HUES48 (cell line): ENCODE data around the gene SNX6.
"Not testable (repeated sequence)": the region's sequence is repeated elsewhere in the genome, so short reads cannot be mapped to it uniquely, and the experiment has no call there.

ENCODE experiments used
- H3K27ac ChIP-seq: one replicate; pipeline ENCODE4 v1.7.0; 2013; ENCODE audit warnings: low read depth, low read length, inconsistent platforms
- H3K27me3 ChIP-seq: 2 replicates; pipeline ENCODE4 v1.6.1; 2013; ENCODE audit warnings: mild to moderate bottlenecking, low read length; ENCODE audit not compliant: control insufficient read depth, insufficient read depth
- H3K36me3 ChIP-seq: 2 replicates; pipeline ENCODE4 v1.6.1; 2013; ENCODE audit warnings: low read length; ENCODE audit not compliant: control insufficient read depth, insufficient read depth
- H3K4me1 ChIP-seq: 2 replicates; pipeline ENCODE4 v1.6.1; 2013; ENCODE audit warnings: mild to moderate bottlenecking, low read length; ENCODE audit not compliant: control insufficient read depth, insufficient read depth
- H3K4me3 ChIP-seq: 2 replicates; pipeline ENCODE4 v1.5.1; 2013; ENCODE audit warnings: mild to moderate bottlenecking, low read depth, low read length
- H3K9ac ChIP-seq: 2 replicates; pipeline ENCODE4 v1.6.1; 2013; ENCODE audit warnings: mild to moderate bottlenecking, low read depth, low read length, moderate library complexity
- H3K9me3 ChIP-seq: 2 replicates; pipeline ENCODE4 v1.6.1; 2013; ENCODE audit warnings: low read length; ENCODE audit not compliant: control insufficient read depth, insufficient read depth

The SNX6 gene

DNA sequence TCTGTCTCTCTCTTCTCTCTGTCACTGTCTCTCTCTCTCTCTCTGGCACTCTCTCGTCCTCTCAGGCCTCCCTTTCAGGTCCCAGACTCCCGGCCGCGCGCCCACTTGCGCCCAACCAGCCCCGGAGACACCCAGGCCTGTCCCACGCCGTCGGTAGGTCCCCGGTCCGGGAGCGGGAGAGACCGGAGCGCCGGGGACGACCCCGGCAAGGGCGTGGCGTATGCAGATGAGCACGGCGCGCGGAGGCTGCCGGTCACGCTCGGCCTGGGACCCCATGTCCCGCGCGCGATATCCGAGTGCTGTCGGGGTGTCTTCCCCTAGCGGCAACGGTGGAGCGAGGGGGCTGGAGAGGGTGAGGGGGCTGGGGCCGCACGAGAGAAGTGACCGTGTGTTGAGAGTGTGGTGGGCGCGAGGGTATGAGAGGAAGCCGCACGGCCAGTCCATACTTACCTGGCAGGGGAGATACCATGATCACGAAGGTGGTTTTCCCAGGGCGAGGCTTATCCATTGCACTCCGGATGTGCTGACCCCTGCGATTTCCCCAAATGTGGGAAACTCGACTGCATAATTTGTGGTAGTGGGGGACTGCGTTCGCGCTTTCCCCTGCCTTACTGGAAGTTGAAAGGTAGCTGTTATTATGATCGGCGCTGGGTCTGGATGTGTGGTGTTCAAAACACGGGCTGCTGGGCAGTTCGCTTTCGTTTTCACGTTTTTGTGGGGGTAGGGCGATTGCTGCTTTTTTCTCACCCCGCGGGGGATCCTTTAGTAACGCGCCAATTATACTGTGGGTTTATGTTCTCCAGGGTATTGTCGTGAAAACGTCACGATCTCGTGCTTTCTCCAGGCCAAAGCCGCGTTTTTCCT, 83.4 kb downstream of the SNX6 start:
- H3K9ac ChIP-seq, H3K4me3 ChIP-seq, H3K27me3 ChIP-seq, H3K27ac ChIP-seq, H3K9me3 ChIP-seq, H3K36me3 ChIP-seq, H3K4me1 ChIP-seq: not testable (repeated sequence)

DNA sequence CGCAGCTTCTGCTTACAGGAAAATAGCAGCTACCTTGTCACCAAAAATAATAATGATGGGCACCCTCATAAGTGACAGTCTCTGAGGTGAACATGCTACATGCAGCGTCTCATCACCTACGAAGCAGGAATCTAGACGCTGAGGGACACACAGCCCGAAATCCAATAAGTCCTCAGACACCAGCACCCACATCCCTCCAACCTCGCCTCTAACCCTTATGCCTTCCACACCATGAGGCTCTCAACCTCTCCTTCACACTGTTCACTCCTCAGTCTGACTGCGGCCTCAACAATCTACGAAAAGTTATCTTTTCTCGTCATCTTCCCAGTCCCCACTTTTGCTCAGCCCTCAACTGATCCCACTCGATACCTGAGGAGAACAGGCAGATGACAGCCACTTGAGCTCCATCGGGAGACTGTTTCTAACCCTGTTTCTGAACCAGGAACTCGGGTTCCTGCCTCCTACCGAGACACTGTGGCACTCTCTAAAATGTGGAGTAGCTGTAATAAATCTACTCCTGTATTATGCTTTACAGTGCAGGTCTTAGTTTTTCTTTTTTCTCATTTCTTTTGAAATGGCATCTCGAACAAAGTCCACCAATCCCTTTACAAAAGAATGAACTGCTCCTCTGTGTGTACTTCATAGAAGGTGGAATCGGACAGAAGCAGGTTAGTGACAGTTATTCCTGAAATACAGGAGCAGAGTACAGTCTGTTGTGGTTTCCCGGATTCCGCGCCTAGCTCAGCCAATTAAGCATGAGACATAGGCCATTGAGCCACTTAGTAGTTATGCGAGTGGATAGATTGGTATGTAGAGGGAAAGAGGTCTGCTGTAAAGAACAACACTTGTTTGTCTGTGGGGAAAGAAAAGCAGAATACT, 89.5 kb downstream of the SNX6 start:
- not testable (repeated sequence) for H3K27me3 ChIP-seq, H3K9me3 ChIP-seq, H3K4me1 ChIP-seq, H3K27ac ChIP-seq
- H3K36me3 ChIP-seq: peaks cover 13% of the 10 kb centered on the region
- H3K4me3 ChIP-seq: peak overlapping the region; percentile 79
- H3K9ac ChIP-seq: peak overlapping the region; percentile 25; the same call in 1 of the 2 replicates

DNA sequence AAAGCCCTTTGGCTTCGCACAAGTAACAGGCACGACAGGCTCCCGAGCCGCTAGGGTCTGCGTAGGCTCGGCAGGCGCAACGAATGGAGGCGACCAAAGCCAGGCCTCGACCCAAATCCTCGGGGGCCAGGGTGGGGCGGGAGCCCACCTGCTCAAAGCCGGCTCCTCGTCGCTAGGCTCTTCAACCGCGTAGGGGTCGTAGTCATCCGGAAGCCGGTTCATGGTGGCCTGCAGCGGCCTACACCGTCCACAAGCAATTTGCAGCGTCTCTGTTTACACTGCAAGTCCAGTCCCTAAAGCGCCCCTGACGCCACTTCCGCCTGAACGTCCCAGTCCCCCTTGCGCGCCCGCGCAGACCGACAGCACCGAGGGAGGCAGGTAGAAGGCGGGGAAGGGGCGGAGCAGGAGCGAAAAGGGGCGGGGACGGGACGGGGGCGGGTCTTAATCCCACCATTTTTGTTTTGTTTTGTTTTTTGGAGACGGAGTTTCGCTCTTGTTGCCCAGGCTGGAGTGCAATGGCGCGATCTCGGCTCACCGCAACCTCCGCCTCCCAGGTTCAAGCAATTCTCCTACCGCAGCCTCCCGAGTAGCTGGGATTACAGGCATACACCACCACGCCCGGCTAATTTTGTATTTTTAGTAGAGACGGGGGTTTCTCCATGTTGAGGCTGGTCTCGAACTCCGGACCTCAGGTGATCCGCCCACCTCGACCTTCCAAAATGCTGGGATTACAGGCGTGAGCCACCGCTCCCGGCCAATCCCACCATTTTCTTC, 90.4 kb downstream of the SNX6 start, which contains the start of gene EAPP:
Gene EAPP (minus strand): TSS at position 295 of the 774 bp plus-strand sequence. CDS start 73 bp downstream, at position 222.
- Histone ChIP-seq H3K9ac (peak within 1 kb of the TSS; percentile 81), H3K4me1 (no peaks in the 10 kb centered on the region), H3K9me3 (no peaks in the 10 kb centered on the region), H3K27ac (peak within 1 kb of the TSS; percentile 98), H3K27me3 (no peaks in the 10 kb centered on the region), H3K4me3 (peak within 1 kb of the TSS; percentile 79), H3K36me3 (peaks cover 14% of the 10 kb centered on the region)

DNA sequence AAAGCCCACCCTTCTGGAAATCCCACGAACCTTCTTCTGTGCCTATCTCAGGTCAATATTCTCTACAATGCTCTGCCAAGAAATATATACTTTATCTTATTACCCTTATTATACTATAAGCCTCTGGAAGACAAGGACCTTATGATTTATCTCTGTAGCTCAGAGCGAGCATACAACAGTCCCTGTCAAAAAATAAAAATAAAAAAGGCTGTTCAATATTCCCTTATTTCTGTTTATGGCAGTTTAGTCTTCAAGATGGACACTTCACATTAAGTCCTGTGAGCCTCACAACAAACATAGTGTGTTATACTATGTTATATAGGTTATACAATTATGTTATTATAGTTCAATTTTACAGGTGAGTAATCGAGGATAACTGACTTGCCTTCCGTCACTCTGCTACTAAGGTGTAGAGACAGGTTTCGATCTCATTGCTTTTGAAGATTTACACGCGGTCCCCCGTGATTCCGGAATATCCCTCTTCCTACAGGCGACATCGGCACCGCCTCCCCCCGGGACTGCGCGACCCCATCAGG, 91.0 kb downstream of the SNX6 start:
- Histone ChIP-seq H3K4me1 (no peaks in the 10 kb centered on the region), H3K4me3 (peak overlapping the region; percentile 79), H3K9ac (peak overlapping the region; percentile 81), H3K36me3 (peaks cover 19% of the 10 kb centered on the region), H3K27me3 (no peaks in the 10 kb centered on the region), H3K9me3 (no peaks in the 10 kb centered on the region), H3K27ac (peak overlapping the region; percentile 98)

DNA sequence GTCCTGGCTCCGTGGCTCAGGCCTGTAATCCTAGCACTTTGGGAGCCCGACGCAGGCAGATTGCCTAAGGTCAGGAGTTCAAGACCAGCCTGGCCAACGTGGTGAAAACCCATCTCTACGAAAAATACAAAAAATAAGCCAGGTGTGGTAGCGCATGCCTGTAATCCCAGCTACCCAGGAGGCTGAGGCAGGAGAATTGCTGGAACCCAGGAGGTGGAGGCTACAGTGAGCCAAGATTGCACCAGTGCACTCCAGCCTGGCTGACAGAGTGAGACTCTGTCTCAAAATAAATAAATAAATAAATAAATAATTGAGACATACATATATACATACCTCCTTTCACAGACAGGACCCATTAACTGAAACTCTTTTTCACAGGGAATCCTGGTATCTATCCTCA, 91.9 kb downstream of the SNX6 start:
- H3K27me3 ChIP-seq, H3K27ac ChIP-seq, H3K9me3 ChIP-seq, H3K4me1 ChIP-seq, H3K9ac ChIP-seq: not testable (repeated sequence)
- peak overlapping the region; percentile 79 for H3K4me3 ChIP-seq
- peaks cover 28% of the 10 kb centered on the region for H3K36me3 ChIP-seq

DNA sequence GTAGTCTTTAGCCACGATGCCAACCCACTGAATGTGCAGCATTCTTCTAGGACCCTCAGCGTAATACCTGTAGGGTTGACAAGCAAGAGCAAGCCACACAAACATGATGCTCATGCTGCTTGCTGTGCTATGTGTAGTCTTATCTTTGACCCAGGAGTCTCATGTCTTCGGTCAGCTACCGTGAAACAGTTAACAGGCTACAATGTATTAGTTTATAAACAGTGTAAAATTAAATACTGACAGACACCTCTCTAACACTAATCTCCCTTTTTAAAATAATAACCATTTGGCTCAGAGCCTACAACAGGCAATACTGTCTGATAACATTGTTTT, 92.3 kb downstream of the SNX6 start:
- H3K27ac ChIP-seq: no peak overlapping the region
- H3K4me1 ChIP-seq: no peaks in the 10 kb centered on the region
- no peaks in the 10 kb centered on the region for H3K9me3 ChIP-seq
- H3K4me3 ChIP-seq: no peak overlapping the region
- H3K27me3 ChIP-seq: no peaks in the 10 kb centered on the region
- H3K9ac ChIP-seq: no peak overlapping the region
- peaks cover 32% of the 10 kb centered on the region for H3K36me3 ChIP-seq

DNA sequence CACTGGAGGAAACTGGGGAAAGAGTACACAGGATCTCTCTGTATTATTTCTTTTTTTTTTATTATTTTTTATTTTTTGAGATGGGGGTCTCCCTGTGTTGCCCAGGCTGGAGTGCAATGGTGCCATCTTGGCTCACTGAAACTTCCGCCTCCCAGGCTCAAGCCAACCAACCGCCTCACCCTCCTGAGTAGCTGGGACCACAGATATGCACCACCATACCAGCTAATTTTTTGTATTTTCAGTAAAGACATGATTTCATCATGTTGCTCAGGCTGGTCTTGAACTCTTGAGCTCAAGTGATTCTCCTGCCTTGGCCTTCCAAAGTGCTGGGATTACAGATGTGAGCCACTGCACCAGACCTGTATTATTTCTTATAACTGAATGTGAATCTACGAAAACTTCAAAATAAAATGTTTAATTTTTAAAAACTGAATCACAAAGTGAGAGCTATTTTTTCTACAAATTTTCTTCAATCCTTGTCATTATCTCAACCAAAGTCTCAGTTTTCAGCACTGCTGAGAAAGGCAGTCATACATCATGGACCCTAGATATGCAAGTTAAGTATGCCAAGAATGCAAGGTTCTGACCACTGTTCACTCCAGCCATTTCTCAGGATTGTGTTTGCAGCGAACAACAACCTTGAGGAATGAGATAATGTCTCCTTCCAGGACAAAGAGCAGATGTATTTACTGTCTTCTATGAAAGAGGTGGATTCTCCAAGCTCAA, 92.8 kb downstream of the SNX6 start:
- Histone ChIP-seq H3K36me3 (peaks cover 37% of the 10 kb centered on the region), H3K4me1 (no peaks in the 10 kb centered on the region), H3K27me3 (no peaks in the 10 kb centered on the region), H3K9me3 (no peaks in the 10 kb centered on the region), H3K4me3 (no peak overlapping the region), H3K9ac (no peak overlapping the region), H3K27ac (no peak overlapping the region)

DNA sequence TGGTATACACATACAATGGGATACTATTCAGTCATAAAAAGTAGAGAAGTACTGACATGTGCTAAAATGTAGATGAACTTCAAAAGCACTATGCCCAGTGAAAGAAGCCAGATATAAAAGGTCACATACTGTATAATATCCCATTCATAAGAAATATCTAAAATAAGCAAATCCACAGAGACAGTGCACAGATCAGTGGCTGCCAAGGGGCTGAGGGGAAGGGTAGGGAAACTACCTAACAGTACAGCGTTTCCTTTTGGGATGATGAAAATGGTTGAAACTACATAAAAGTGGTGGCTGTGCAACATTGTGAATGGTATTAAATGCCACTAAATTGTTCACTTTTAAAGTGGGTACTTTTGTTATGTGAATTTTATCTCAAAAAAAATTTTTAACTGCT, 102.4 kb downstream of the SNX6 start:
- H3K4me3 ChIP-seq: no peak overlapping the region
- no peak overlapping the region for H3K27ac ChIP-seq
- H3K27me3 ChIP-seq: no peaks in the 10 kb centered on the region
- peaks cover 70% of the 10 kb centered on the region for H3K36me3 ChIP-seq
- H3K4me1 ChIP-seq: no peaks in the 10 kb centered on the region
- H3K9me3 ChIP-seq: no peaks in the 10 kb centered on the region
- H3K9ac ChIP-seq: no peak overlapping the region

DNA sequence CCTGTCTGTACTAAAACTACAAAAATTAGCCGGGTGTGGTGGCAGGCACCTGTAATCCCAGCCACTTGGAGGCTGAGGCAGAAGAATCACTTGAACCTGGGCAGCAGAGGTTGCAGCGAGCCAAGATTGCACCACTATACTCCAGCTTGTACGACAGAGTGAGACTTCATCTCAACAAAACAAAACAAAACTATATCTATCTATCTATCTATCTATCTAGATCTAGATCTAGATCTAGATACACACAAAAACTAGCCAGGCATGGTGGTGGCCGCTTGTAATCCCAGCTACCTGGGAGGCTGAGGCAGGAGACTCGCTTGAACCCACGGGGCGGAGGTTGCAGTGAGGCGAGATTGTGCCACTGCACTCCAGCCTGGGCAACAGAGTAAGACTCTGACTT, 105.7 kb downstream of the SNX6 start:
- H3K27me3 ChIP-seq, H3K27ac ChIP-seq, H3K4me1 ChIP-seq, H3K9ac ChIP-seq, H3K4me3 ChIP-seq, H3K9me3 ChIP-seq: not testable (repeated sequence)
- H3K36me3 ChIP-seq: peaks cover 69% of the 10 kb centered on the region

DNA sequence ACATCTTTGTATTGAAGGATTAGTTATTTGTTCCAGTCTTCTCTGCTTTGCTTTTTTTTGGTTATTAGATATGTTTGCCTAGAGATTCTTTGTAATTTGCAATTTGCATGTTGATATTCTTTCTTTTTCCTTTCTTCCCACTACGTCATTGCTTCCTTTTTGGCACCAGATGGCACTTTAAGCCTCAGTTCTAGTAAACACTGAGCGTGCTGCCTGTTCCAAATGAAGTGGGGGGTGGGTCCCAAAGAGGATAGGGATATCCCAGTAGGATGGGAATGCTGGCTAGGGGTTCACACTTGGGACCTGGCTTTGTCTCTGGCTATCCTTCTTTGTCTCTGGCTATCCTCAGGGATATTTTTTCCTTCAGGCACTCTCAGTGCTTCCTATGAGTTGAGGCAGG, 107.5 kb downstream of the SNX6 start:
- Histone ChIP-seq H3K27me3 (no peaks in the 10 kb centered on the region), H3K27ac (no peak overlapping the region), H3K9ac (no peak overlapping the region), H3K4me3 (no peak overlapping the region), H3K4me1 (no peaks in the 10 kb centered on the region), H3K36me3 (peaks cover 69% of the 10 kb centered on the region), H3K9me3 (no peaks in the 10 kb centered on the region)
